Loucy (cell line): ENCODE data around the gene LAMA4.

Source experiments
- H2AFZ ChIP-seq: fragments of 200-600 bp; sonication (generic); 2 replicates; pipeline ENCODE4 v1.6.0; 2016; ENCODE audit warnings: antibody characterized with exemption, mild to moderate bottlenecking, low read length, moderate library complexity
- H3F3A ChIP-seq: fragments of 200-600 bp; 2 replicates; pipeline ENCODE4 v1.6.0; 2016; ENCODE audit warnings: antibody characterized with exemption, low read depth, mild to moderate bottlenecking
- H3K27me3 ChIP-seq: fragments of 200-600 bp; sonication (generic); 2 replicates; pipeline ENCODE4 v1.6.1; 2014; ENCODE audit warnings: low read length, mild to moderate bottlenecking; ENCODE audit not compliant: insufficient read depth, poor library complexity, severe bottlenecking
- H3K36me3 ChIP-seq: fragments of 200-600 bp; sonication (generic); 2 replicates; pipeline ENCODE4 v1.6.1; 2016; ENCODE audit warnings: low read length; ENCODE audit not compliant: insufficient read depth
- H3K4me1 ChIP-seq: fragments of 200-600 bp; sonication (generic); 2 replicates; pipeline ENCODE4 v1.5.1; 2014; ENCODE audit warnings: low read length, mild to moderate bottlenecking; ENCODE audit not compliant: insufficient read depth, poor library complexity, severe bottlenecking
- H3K4me2 ChIP-seq: fragments of 200-600 bp; sonication (generic); 2 replicates; pipeline ENCODE4 v1.6.0; 2014; ENCODE audit warnings: antibody characterized with exemption, low read length, low read depth, mild to moderate bottlenecking; ENCODE audit not compliant: poor library complexity, severe bottlenecking
- H3K4me3 ChIP-seq: fragments of 200-600 bp; sonication (generic); 2 replicates; pipeline ENCODE4 v1.5.1; 2014; ENCODE audit warnings: low read length, mild to moderate bottlenecking, mixed read lengths; ENCODE audit not compliant: poor library complexity, severe bottlenecking
- H3K79me2 ChIP-seq: fragments of 200-600 bp; sonication (generic); 2 replicates; pipeline ENCODE4 v1.6.1; 2014; ENCODE audit warnings: low read length; ENCODE audit not compliant: insufficient read depth
- H3K9ac ChIP-seq: fragments of 200-600 bp; sonication (generic); 2 replicates; pipeline ENCODE4 v1.6.0; 2014; ENCODE audit warnings: mild to moderate bottlenecking, low read depth, low read length, moderate library complexity; ENCODE audit not compliant: poor library complexity, severe bottlenecking
- H3K9me2 ChIP-seq: fragments of 200-600 bp; sonication (generic); replicated peaks from 2 replicates; pipeline ENCODE4 v1.6.1; 2016; ENCODE audit warnings: low read depth, low read length, mixed read lengths
- H3K9me3 ChIP-seq: fragments of 200-600 bp; sonication (generic); 2 replicates; pipeline ENCODE4 v1.6.1; 2014; ENCODE audit warnings: mild to moderate bottlenecking, antibody characterized with exemption, low read length, low read depth; ENCODE audit not compliant: insufficient read depth
- H4K20me1 ChIP-seq: fragments of 200-600 bp; sonication (generic); 2 replicates; pipeline ENCODE4 v1.6.0; 2014; ENCODE audit warnings: antibody characterized with exemption, low read length, mild to moderate bottlenecking; ENCODE audit not compliant: insufficient read depth, poor library complexity, severe bottlenecking
- CTCF ChIP-seq: fragments of 200-600 bp; sonication (generic); conservative IDR thresholded peaks from 2 replicates; pipeline ENCODE4 v1.5.1; 2014; ENCODE audit warnings: mild to moderate bottlenecking, antibody characterized with exemption, low read length
- EZH2phosphoT487 ChIP-seq: fragments of 200-600 bp; IDR thresholded peaks from 2 replicates; pipeline ENCODE4 v1.6.1; 2018; ENCODE audit warnings: antibody characterized with exemption, mild to moderate bottlenecking, moderate library complexity, borderline replicate concordance

Gene LAMA4

DNA sequence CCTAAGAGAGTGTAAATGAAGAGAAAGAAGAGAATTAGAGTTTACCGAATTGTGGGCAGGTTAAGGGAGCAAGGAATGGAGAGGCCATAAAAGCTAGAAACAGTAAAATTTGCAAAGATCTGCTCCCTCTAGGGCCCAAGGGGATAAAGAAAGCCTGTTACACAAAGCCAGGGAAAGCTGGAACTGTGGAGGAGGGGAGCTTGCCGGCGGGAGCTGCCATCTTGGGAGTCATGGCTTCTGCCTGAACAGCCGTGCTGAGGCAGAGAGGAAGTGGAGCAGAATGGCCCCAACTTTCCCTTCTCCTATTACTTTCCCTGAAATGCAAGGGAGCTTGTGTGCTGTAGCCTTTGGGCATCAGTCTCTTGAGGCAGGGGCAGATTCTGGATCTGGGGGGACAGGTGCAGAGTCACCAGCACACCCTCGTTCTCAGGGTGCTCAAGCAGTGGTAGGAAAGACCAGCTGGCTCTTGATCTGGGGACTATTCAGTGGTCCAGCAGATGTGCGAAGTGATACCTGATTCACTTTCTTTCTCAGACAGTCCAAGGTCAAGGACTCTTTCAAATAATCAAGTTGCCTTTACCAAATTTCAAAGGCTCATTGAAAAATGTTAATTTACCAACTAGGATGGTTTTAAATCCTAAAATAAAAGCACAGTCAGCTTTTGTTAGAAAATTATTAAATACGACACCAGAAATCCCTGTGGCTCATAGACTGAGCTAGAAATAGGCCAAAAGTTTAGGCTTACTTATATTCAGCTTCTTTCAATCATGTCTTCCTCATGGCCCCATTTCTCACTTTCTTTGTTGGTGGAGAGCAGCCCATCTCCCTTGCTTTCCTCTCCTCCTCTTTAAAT is 25.7 kb downstream of the LAMA4 start:
- Histone ChIP-seq H3K9me3 (no peaks in the 10 kb centered on the region), H3K9me2 (no peaks in the 10 kb centered on the region), H3F3A (no peaks in the 10 kb centered on the region), H3K27me3 (peaks cover 75% of the 10 kb centered on the region), H3K4me1 (peaks cover 21% of the 10 kb centered on the region), H3K79me2 (no peaks in the 10 kb centered on the region), H3K9ac (no peak overlapping the region), H3K36me3 (no peaks in the 10 kb centered on the region), H4K20me1 (no peaks in the 10 kb centered on the region), H3K4me3 (no peak overlapping the region), H2AFZ (no peak overlapping the region), H3K4me2 (no peak overlapping the region)
- no peak for TF ChIP-seq CTCF
- TF ChIP-seq EZH2phosphoT487: no peak

DNA sequence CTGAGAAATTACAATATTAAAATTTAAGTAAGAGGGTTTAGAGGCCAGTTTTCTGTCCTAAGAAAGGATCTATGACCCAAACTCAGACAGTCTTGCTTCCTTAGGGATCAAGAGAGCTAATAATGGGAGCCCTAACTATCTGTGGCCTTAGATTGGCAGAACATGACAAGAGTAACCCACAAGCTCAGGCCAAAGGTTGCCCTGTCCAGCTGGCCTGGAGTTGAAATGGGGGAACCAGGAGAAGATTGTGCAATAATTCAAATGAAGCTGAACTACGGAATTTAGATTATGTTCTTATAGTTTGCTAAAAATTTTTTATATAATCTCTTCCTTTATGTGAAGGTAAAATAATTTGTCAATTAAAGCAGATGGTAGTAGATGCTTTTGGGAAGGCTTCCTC is 26.4 kb downstream of the LAMA4 start:
- Histone ChIP-seq H3K9me2 (no peaks in the 10 kb centered on the region), H3F3A (no peaks in the 10 kb centered on the region), H3K9me3 (no peaks in the 10 kb centered on the region), H2AFZ (no peak overlapping the region), H4K20me1 (no peaks in the 10 kb centered on the region), H3K79me2 (no peaks in the 10 kb centered on the region), H3K9ac (no peak overlapping the region), H3K4me1 (peaks cover 20% of the 10 kb centered on the region), H3K27me3 (peaks cover 75% of the 10 kb centered on the region), H3K4me3 (no peak overlapping the region), H3K4me2 (no peak overlapping the region), H3K36me3 (no peaks in the 10 kb centered on the region)
- no peak for TF ChIP-seq CTCF
- TF ChIP-seq EZH2phosphoT487: no peak

DNA sequence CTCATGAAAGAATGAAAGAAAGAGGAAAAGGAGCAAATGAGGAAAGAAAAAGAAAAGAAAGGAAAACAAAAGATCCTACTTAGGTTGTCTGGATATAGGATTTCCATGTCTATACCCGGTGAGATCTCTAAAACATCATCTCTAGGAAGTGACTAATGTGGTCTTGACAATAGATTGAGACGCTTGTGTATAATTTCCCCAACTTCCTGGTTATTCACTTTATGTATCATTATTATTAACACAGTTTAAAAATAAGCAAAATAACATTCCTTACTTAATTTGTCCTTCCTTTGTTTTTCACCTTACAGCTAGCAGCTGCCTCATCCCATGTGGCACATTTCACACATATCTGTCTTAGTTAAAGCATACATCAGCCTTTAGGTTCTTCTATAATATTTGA is 27.0 kb downstream of the LAMA4 start:
- Histone ChIP-seq H3K27me3 (peaks cover 73% of the 10 kb centered on the region), H4K20me1 (no peaks in the 10 kb centered on the region), H3K9ac (no peak overlapping the region), H3K9me3 (no peaks in the 10 kb centered on the region), H3K4me2 (no peak overlapping the region), H3F3A (no peaks in the 10 kb centered on the region), H3K9me2 (no peaks in the 10 kb centered on the region), H3K79me2 (no peaks in the 10 kb centered on the region), H3K4me3 (no peak overlapping the region), H3K4me1 (peaks cover 15% of the 10 kb centered on the region), H3K36me3 (no peaks in the 10 kb centered on the region), H2AFZ (no peak overlapping the region)
- no peak for TF ChIP-seq EZH2phosphoT487
- TF ChIP-seq CTCF: no peak
